Measurements from ENCODE around the gene ANO10. TPM values are rescaled to one million over a fixed set of nuclear protein-coding genes. Genes with fewer than 3 reads are reported as not detected.
A peak's percentile ranks its signal among the peaks of the same experiment; 100 is the strongest.

ANO10 gene
- total RNA-seq, 2 donors from 2014 or later: 9.6 to 11.3 TPM

DNA sequence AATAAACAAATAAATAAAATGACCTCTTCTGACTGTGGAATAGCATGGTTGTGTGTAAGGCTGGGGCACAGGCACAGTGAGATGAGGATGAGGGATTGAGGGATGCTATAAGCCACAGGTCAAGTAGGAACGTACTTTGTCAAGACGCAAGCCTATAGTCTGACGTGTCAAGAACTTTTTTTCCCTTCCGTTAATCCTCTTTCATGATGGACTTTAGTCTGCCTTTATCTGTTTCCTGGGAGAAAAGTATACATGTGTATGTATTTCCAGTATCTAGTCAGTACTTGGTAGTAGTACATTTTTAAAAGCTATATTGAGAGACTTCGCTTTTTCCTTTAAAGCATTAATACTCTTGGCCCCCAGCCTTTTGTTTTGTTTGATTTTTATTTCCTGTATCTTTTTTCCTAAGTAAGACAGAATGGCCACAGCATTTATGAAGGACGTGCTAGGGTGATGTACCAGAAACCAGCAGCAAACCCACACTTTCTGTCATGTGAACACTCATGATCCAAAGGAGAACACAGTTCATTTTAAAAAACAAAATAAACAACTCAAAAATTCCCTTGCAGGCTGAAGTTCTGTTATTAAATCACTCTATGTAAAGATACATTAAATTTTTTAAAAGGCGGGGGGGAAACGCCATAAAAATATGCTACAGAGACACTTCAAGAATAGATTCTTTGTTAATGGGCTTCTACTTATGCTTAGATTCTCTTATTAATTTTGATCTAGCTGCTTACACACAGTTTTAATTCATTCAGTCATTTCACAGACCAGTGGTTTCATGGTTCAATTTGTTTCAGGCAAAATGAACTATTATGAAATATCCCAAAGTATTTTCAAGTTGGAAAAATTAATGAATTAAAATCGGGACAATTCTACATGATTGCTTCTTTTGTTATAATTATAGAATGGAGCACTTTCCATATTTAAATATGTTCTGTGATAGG is 220.8 kb downstream of the ANO10 start:
- Histone ChIP-seq H3K4me1 (peaks cover 0 to 22% of the 10 kb centered on the region in 2 donors), H3K27me3 (no peaks in the 10 kb centered on the region), H3K9me3 (no peaks in the 10 kb centered on the region), H3K27ac (no peak overlapping the region), H3K4me3 (no peak overlapping the region), H3K36me3 (no peaks in the 10 kb centered on the region)
- no peak for DNase-seq (ENCODE audit: low spot score)
- no peak for TF ChIP-seq CTCF (IDR thresholded peaks at IDR 0.05)

DNA sequence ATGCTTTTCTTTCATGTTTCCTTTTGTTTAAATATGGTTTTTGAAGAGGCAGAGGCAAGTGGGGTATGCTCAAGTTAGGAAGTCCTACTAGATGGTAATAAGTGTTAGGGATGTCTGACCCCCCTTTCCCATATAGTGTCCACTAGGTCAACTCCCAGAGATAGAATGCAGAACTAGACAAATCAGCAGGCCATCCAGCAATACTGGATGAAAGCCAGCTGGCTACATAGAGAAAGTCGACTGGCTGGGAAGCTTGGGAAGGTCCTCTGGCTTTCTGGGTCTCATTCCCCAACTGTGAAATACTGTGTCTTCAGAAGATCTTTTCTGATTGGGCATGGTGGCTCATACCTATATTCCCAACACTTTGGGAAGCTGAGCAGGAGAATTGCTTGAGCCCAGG is 221.6 kb downstream of the ANO10 start:
- DNase-seq (ENCODE audit: low spot score): no peak
- H3K36me3 ChIP-seq: no peaks in the 10 kb centered on the region
- H3K27ac ChIP-seq: no peak overlapping the region
- no peak for TF ChIP-seq CTCF (IDR thresholded peaks at IDR 0.05)
- H3K27me3 ChIP-seq: no peaks in the 10 kb centered on the region
- H3K4me3 ChIP-seq: no peak overlapping the region
- H3K9me3 ChIP-seq: no peaks in the 10 kb centered on the region
- H3K4me1 ChIP-seq: peaks cover 0 to 19% of the 10 kb centered on the region in 2 donors

GRCh38 chr3:43399034-43399433 is 222.8 kb downstream of the ANO10 start:
- H3K9me3 ChIP-seq: no peaks in the 10 kb centered on the region
- no peak overlapping the region for H3K4me3 ChIP-seq
- no peak for TF ChIP-seq CTCF (IDR thresholded peaks at IDR 0.05)
- H3K36me3 ChIP-seq: no peaks in the 10 kb centered on the region
- peaks cover 0 to 27% of the 10 kb centered on the region in 2 donors for H3K4me1 ChIP-seq
- H3K27me3 ChIP-seq: no peaks in the 10 kb centered on the region
- H3K27ac ChIP-seq: no peak overlapping the region
- DNase-seq (ENCODE audit: low spot score): no peak

DNA sequence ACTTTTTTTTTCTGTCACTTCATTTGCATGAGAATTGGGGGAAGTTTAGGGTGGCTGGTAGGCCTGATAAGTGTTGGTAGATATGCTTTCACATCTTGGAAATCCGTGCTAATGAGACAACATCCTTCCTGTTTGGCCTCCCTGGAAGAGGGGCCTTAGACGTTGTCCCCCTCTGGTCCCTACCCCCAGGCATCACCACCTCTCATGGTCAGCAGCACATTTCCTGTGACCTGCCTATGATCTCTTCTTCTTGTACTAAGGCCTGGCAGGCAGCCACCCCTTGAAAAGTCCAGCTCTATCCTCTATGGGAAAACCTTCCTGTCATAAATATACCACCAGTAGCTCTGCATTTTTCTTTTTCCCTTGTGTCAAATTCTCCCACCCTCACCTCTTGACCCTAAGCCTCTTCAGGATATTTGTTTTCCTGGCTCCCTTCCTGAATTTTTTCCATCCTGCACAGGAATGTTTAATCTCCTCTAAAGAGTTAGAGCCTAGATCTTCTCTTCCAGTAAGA is 227.7 kb downstream of the ANO10 start:
- no peak for TF ChIP-seq CTCF (IDR thresholded peaks at IDR 0.05)
- Histone ChIP-seq H3K9me3 (no peaks in the 10 kb centered on the region), H3K4me1 (peaks cover 0 to 37% of the 10 kb centered on the region in 2 donors), H3K4me3 (no peak overlapping the region), H3K36me3 (no peaks in the 10 kb centered on the region), H3K27ac (peak overlapping the region; percentile 37 to 43), H3K27me3 (no peaks in the 10 kb centered on the region)
- DNase-seq (ENCODE audit: low spot score): peak; percentile 71

- DNase-seq (ENCODE audit: low spot score): no peak
- peaks cover 0 to 44% of the 10 kb centered on the region in 2 donors for H3K4me1 ChIP-seq
- TF ChIP-seq CTCF (IDR thresholded peaks at IDR 0.05): no peak
- H3K4me3 ChIP-seq: no peak overlapping the region
- H3K27ac ChIP-seq: no peak overlapping the region
- no peaks in the 10 kb centered on the region for H3K27me3 ChIP-seq
- H3K9me3 ChIP-seq: no peaks in the 10 kb centered on the region
- no peaks in the 10 kb centered on the region for H3K36me3 ChIP-seq
These were observed 230.2 kb downstream of the ANO10 start for GRCh38 chr3:43391621-43392020.
